NT2/D1 (cell line): ENCODE results near the gene DPEP1.

ENCODE experiments used
- SUZ12 ChIP-seq: IDR thresholded peaks from 2 replicates; pipeline ENCODE4 v1.6.1; 2011; ENCODE audit not compliant: insufficient read length, insufficient read depth; ENCODE audit errors: extremely low read depth
- YY1 ChIP-seq: IDR thresholded peaks from 2 replicates; pipeline ENCODE4 v1.6.1; 2011; ENCODE audit not compliant: insufficient read length, insufficient read depth
- ZNF274 ChIP-seq: IDR thresholded peaks from 2 replicates; pipeline ENCODE4 v1.6.1; 2011; ENCODE audit warnings: mild to moderate bottlenecking, low read depth, low read length

DNA sequence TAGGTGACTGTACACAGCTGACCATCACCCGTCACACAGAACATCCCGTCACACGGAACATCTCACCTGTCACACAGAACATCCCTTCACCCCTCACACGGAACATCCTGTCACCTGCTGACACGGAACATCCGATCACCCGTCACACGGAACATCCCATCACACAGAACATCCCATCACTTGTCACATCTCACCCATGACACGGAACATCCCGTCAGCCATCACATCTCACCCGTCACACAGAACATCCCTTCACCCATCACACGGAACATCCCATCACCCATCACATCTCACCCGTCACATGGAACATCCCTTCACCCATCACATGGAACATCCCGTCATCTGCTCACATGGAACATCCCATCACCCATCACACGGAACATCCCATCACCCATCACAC, 34.1 kb upstream of the DPEP1 start:
- no peak for TF ChIP-seq ZNF274
- no peak for TF ChIP-seq SUZ12
- no peak for TF ChIP-seq YY1
